ENCODE results near the gene DDA1. TPM values are rescaled to one million over a fixed set of nuclear protein-coding genes. Genes with fewer than 3 reads are reported as not detected.

DDA1 gene
- total and polyA plus RNA-seq, 10 of the 15 experiments (the other 5 are each of a cell fraction or from before 2014, with no cell fraction given) = 0.76 to 71.0 (median 39.4) TPM

GRCh38 chr19:17330262-17331044, 21.1 kb downstream of the DDA1 start:
- Histone ChIP-seq H3K36me3 (ENCODE audit: control insufficient read depth in 2 of 2, insufficient read depth in 2 of 2, low read length in 1 of 2) (no peaks in the 10 kb centered on the region), H3K4me3 (no peak overlapping the region), H3K9me3 (replicated peaks; ENCODE audit: control insufficient read depth, insufficient read depth, low read length) (no peaks in the 10 kb centered on the region; the same call in 2 of the 3 replicates), H2AFZ (ENCODE audit: control insufficient read depth, low read depth, low read length) (no peak overlapping the region), H3K9ac (ENCODE audit: control insufficient read depth, insufficient read depth, low read length) (no peak overlapping the region), H3K27ac (ENCODE audit: control insufficient read depth, insufficient read depth) (no peak overlapping the region), H3K79me2 (ENCODE audit: control insufficient read depth, insufficient read depth, low read length) (no peaks in the 10 kb centered on the region), H3K4me2 (ENCODE audit: control insufficient read depth, insufficient read depth) (no peak overlapping the region), H4K20me1 (ENCODE audit: control insufficient read depth, insufficient read depth) (no peaks in the 10 kb centered on the region), H3K27me3 (replicated peaks in 1 of 2; ENCODE audit: control insufficient read depth in 2 of 2, insufficient read depth in 2 of 2, low read length in 1 of 2) (no peaks in the 10 kb centered on the region; a peak in 2 of 4 replicates), H3K4me1 (ENCODE audit: control insufficient read depth, insufficient read depth, low read length) (peaks cover 10% of the 10 kb centered on the region)
- FAIRE-seq (no peak), DNase-seq (ENCODE audit: low read depth, low spot score) (no peak), ATAC-seq (no peak)
- ChIA-PET SMC1A (ENCODE audit: uncharacterized antibody, unreplicated experiment) (interaction anchor here (0.6 kb wide), 1 partner anchor 164 kb away, joined by 5 read pairs; no protein-coding TSS in a partner anchor), RAD21 (ENCODE audit: unreplicated experiment) (no interaction called here), POLR2A (interaction anchor here (1.2 kb wide), 1 partner anchor 21 kb away, joined by 3 read pairs; the partner anchor contains the start of gene DDA1), CTCF (interaction anchor here (2.8 kb wide), 1 partner anchor 56 kb away, joined by 9 read pairs; no protein-coding TSS in a partner anchor)
- in situ Hi-C loops (cut with MboI) (no loop called here), intact Hi-C loops (cut with micrococcal nuclease; ENCODE audit: unreplicated experiment) (no loop called here)
- WGBS (ENCODE audit: insufficient coverage, insufficient replicate concordance, low lambda C conversion rate, missing lambda C conversion rate) = 63% methylated on average over 24 of the region's 24 CpGs
- no TSS peak for BruUV-seq (replicated peaks)
- TF ChIP-seq KAT2A (conservative IDR thresholded peaks at IDR 0.05; ENCODE audit: control insufficient read depth, low read depth, low read length) (no peak), RB1 (IDR thresholded peaks at IDR 0.05; ENCODE audit: borderline replicate concordance) (no peak), EP300 (IDR thresholded peaks at IDR 0.05; ENCODE audit: borderline replicate concordance in 1 of 2, control insufficient read depth in 1 of 2, low read depth in 2 of 2, low read length in 2 of 2) (no peak), BCLAF1 (IDR thresholded peaks at IDR 0.05) (no peak), FOXM1 (IDR thresholded peaks at IDR 0.05; ENCODE audit: low read depth, low read length) (no peak), SMAD1 (IDR thresholded peaks at IDR 0.05; ENCODE audit: low read depth, partially characterized antibody) (no peak), ESRRA (IDR thresholded peaks at IDR 0.05; ENCODE audit: low read length) (no peak), TARDBP (IDR thresholded peaks at IDR 0.05; ENCODE audit: borderline replicate concordance) (no peak), CHD4 (IDR thresholded peaks at IDR 0.05) (no peak), BACH1 (IDR thresholded peaks at IDR 0.05; ENCODE audit: borderline replicate concordance) (no peak), MTA3 (IDR thresholded peaks at IDR 0.05; ENCODE audit: borderline replicate concordance, low read length) (no peak), MYC (IDR thresholded peaks at IDR 0.05; ENCODE audit: insufficient read depth, insufficient read length, insufficient replicate concordance, low read length, severe bottlenecking) (no peak), CHD2 (IDR thresholded peaks at IDR 0.05; ENCODE audit: borderline replicate concordance, low read depth, low read length) (no peak)
- TF ChIP-seq, protein P1, sequence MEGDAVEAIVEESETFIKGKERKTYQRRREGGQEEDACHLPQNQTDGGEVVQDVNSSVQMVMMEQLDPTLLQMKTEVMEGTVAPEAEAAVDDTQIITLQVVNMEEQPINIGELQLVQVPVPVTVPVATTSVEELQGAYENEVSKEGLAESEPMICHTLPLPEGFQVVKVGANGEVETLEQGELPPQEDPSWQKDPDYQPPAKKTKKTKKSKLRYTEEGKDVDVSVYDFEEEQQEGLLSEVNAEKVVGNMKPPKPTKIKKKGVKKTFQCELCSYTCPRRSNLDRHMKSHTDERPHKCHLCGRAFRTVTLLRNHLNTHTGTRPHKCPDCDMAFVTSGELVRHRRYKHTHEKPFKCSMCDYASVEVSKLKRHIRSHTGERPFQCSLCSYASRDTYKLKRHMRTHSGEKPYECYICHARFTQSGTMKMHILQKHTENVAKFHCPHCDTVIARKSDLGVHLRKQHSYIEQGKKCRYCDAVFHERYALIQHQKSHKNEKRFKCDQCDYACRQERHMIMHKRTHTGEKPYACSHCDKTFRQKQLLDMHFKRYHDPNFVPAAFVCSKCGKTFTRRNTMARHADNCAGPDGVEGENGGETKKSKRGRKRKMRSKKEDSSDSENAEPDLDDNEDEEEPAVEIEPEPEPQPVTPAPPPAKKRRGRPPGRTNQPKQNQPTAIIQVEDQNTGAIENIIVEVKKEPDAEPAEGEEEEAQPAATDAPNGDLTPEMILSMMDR (IDR thresholded peaks at IDR 0.05 in 2 of 3, conservative IDR thresholded peaks at IDR 0.05 in 1 of 3; ENCODE audit: control insufficient read depth in 2 of 3, extremely low read depth in 1 of 3, insufficient read depth in 1 of 3, low read depth in 3 of 3, low read length in 3 of 3) = no peak
- TF ChIP-seq, protein P2, sequence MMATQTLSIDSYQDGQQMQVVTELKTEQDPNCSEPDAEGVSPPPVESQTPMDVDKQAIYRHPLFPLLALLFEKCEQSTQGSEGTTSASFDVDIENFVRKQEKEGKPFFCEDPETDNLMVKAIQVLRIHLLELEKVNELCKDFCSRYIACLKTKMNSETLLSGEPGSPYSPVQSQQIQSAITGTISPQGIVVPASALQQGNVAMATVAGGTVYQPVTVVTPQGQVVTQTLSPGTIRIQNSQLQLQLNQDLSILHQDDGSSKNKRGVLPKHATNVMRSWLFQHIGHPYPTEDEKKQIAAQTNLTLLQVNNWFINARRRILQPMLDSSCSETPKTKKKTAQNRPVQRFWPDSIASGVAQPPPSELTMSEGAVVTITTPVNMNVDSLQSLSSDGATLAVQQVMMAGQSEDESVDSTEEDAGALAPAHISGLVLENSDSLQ (IDR thresholded peaks at IDR 0.05) = no peak

Data from GM12878 (cell line).